H9 (cell line): ENCODE measurements around the gene INPP5B. TPM values are rescaled to one million over a fixed set of nuclear protein-coding genes. Genes with fewer than 3 reads are reported as not detected.
A peak's percentile ranks its signal among the peaks of the same experiment; 100 is the strongest.

Experiments
- DNase-seq: peaks from one replicate; pipeline ENCODE4 v3.0.0-alpha.2; 2017
- H2AFZ ChIP-seq: one replicate; pipeline ENCODE4 v1.6.1; 2013; ENCODE audit warnings: mild to moderate bottlenecking, low read length, control low read depth, moderate library complexity
- H2AK5ac ChIP-seq: 2 replicates; pipeline ENCODE4 v1.6.1; 2013; ENCODE audit warnings: low read length, control low read depth, mixed read lengths; ENCODE audit not compliant: insufficient read length
- H2BK120ac ChIP-seq: one replicate; pipeline ENCODE4 v1.6.1; 2013; ENCODE audit warnings: low read depth, mild to moderate bottlenecking, low read length, control low read depth, inconsistent platforms; ENCODE audit not compliant: poor library complexity, severe bottlenecking
- H2BK12ac ChIP-seq: 2 replicates; pipeline ENCODE4 v1.6.1; 2013; ENCODE audit warnings: low read length, control low read depth, mixed read lengths, low read depth; ENCODE audit not compliant: insufficient read length
- H2BK15ac ChIP-seq: 2 replicates; pipeline ENCODE4 v1.6.1; 2013; ENCODE audit warnings: low read depth, low read length, control low read depth
- H2BK20ac ChIP-seq: one replicate; pipeline ENCODE4 v1.6.1; 2013; ENCODE audit warnings: low read depth, mild to moderate bottlenecking, low read length, control low read depth, inconsistent platforms; ENCODE audit not compliant: poor library complexity, severe bottlenecking
- H2BK5ac ChIP-seq: 2 replicates; pipeline ENCODE4 v1.6.1; 2013; ENCODE audit warnings: low read length, control low read depth, mixed read lengths; ENCODE audit not compliant: insufficient read length
- H3K14ac ChIP-seq: 2 replicates; pipeline ENCODE4 v1.6.1; 2013; ENCODE audit warnings: low read length, control low read depth; ENCODE audit not compliant: insufficient read depth
- H3K18ac ChIP-seq: 2 replicates; pipeline ENCODE4 v1.6.1; 2013; ENCODE audit warnings: low read depth, mild to moderate bottlenecking, mixed read lengths, low read length, control low read depth; ENCODE audit not compliant: insufficient read length
- H3K23ac ChIP-seq: 2 replicates; pipeline ENCODE4 v1.6.1; 2013; ENCODE audit warnings: low read length, control low read depth, mixed read lengths, low read depth; ENCODE audit not compliant: insufficient read length
- H3K23me2 ChIP-seq: 2 replicates; pipeline ENCODE4 v1.6.1; 2013; ENCODE audit warnings: low read depth, mild to moderate bottlenecking, mixed read lengths, low read length, control low read depth; ENCODE audit not compliant: insufficient read length, poor library complexity, severe bottlenecking
- H3K27ac ChIP-seq: 2 replicates; pipeline ENCODE4 v1.5.1; 2013; ENCODE audit warnings: low read length, control low read depth, mixed read lengths, low read depth; ENCODE audit not compliant: insufficient read length
- H3K27me3 ChIP-seq: 2 replicates; pipeline ENCODE4 v1.6.1; 2013; ENCODE audit warnings: low read length, control low read depth, inconsistent platforms; ENCODE audit not compliant: insufficient read depth
- H3K4ac ChIP-seq: 2 replicates; pipeline ENCODE4 v1.6.1; 2013; ENCODE audit warnings: low read depth, mild to moderate bottlenecking, control low read depth, inconsistent platforms, low read length, moderate library complexity
- H3K4me1 ChIP-seq: 2 replicates; pipeline ENCODE4 v1.6.1; 2013; ENCODE audit warnings: low read length, control low read depth, inconsistent platforms; ENCODE audit not compliant: insufficient read depth
- H3K4me2 ChIP-seq: 2 replicates; pipeline ENCODE4 v1.6.1; 2013; ENCODE audit warnings: low read length, control low read depth, mixed read lengths; ENCODE audit not compliant: insufficient read length, insufficient read depth
- H3K56ac ChIP-seq: 2 replicates; pipeline ENCODE4 v1.6.1; 2013; ENCODE audit warnings: low read depth, mild to moderate bottlenecking, mixed read lengths, low read length, control low read depth; ENCODE audit not compliant: insufficient read length
- H3K79me1 ChIP-seq: 2 replicates; pipeline ENCODE4 v1.6.1; 2013; ENCODE audit warnings: low read depth, mild to moderate bottlenecking, moderate library complexity, low read length, control low read depth, inconsistent platforms; ENCODE audit not compliant: insufficient read depth, poor library complexity, severe bottlenecking
- H3K79me2 ChIP-seq: 2 replicates; pipeline ENCODE4 v1.6.1; 2013; ENCODE audit warnings: low read length, control low read depth, inconsistent platforms; ENCODE audit not compliant: insufficient read depth
- H3K9ac ChIP-seq: 2 replicates; pipeline ENCODE4 v1.6.1; 2013; ENCODE audit warnings: low read length, control low read depth, mixed read lengths; ENCODE audit not compliant: insufficient read length; ENCODE audit errors: extremely low read depth
- H3K9me3 ChIP-seq: one replicate; pipeline ENCODE4 v1.6.1; 2013; ENCODE audit warnings: low read depth, low read length, inconsistent platforms; ENCODE audit not compliant: control insufficient read depth
- H3T11ph ChIP-seq: one replicate; pipeline ENCODE4 v1.6.1; 2013; ENCODE audit warnings: mild to moderate bottlenecking, low read length, control low read depth, inconsistent platforms
- H4K20me1 ChIP-seq: one replicate; pipeline ENCODE4 v1.6.1; 2013; ENCODE audit not compliant: control insufficient read depth, insufficient read length, insufficient read depth
- H4K5ac ChIP-seq: 2 replicates; pipeline ENCODE4 v1.6.1; 2013; ENCODE audit warnings: low read depth, mild to moderate bottlenecking, mixed read lengths, low read length, control low read depth; ENCODE audit not compliant: insufficient read length
- H4K8ac ChIP-seq: replicated peaks from 2 replicates; pipeline ENCODE4 v1.6.1; 2013; ENCODE audit warnings: low read length, control low read depth, mixed read lengths, low read depth; ENCODE audit not compliant: insufficient read length
- H4K91ac ChIP-seq: 2 replicates; pipeline ENCODE4 v1.6.1; 2013; ENCODE audit warnings: low read depth, mild to moderate bottlenecking, moderate library complexity, mixed read lengths, low read length, control low read depth; ENCODE audit not compliant: insufficient read length
- H3K27ac Mint-ChIP-seq, 3 experiments: 2 replicates in 2 of 3; 3 replicates in 1 of 3; pipeline ENCODE4 v1.8.0; 2020 to 2021; ENCODE audit warnings: mixed read lengths in 3 of 3, mild to moderate bottlenecking in 1 of 3, moderate library complexity in 1 of 3
- H3K27me3 Mint-ChIP-seq: 2 replicates; pipeline ENCODE4 v1.8.0; 2021; ENCODE audit warnings: low read depth, mild to moderate bottlenecking, moderate library complexity, mixed read lengths
- H3K36me3 Mint-ChIP-seq, 3 experiments: 2 replicates in 2 of 3; 3 replicates in 1 of 3; pipeline ENCODE4 v1.8.0; 2020 to 2021; ENCODE audit warnings: low read depth in 3 of 3, mixed read lengths in 3 of 3; ENCODE audit not compliant: insufficient read depth in 1 of 3
- H3K4me1 Mint-ChIP-seq, 2 experiments: 2 replicates each; pipeline ENCODE4 v1.8.0; 2020; ENCODE audit warnings: mixed read lengths in 2 of 2
- H3K4me3 Mint-ChIP-seq, 2 experiments: 2 replicates in 1 of 2; 3 replicates in 1 of 2; pipeline ENCODE4 v1.8.0; 2020 to 2021; ENCODE audit warnings: mild to moderate bottlenecking in 2 of 2, mixed read lengths in 2 of 2, moderate library complexity in 1 of 2
- H3K9me3 Mint-ChIP-seq, 2 experiments: 2 replicates in 1 of 2; 3 replicates in 1 of 2; pipeline ENCODE4 v1.8.0; 2020; ENCODE audit warnings: mild to moderate bottlenecking in 2 of 2, mixed read lengths in 2 of 2, moderate library complexity in 1 of 2
- WGBS: extraction: QIAGEN DNeasy Blood & Tissue Kit; methylation state at CpG from one replicate; pipeline ENCODE4 v1.1.7; 2013; ENCODE audit warnings: missing lambda C conversion rate, low lambda C conversion rate, mixed read lengths; ENCODE audit not compliant: insufficient read length; ENCODE audit errors: extremely low coverage; 5-methylcytosine and 5-hydroxymethylcytosine counted together
- total RNA-seq: library from RNA; stranded (reverse); gene quantifications from 2 replicates; pipeline ENCODE4 v1.2.1, GENCODE V29; 2021
- TF ChIP-seq, protein P1 (sequence below): fragments of 200-600 bp; sonication (generic); conservative IDR thresholded peaks from 3 replicates; pipeline ENCODE4 v1.8.0; 2021; ENCODE audit warnings: antibody characterized with exemption, mild to moderate bottlenecking

Gene INPP5B
- total RNA-seq, 1 experiment from 2014 or later, result 28.2 TPM

DNA sequence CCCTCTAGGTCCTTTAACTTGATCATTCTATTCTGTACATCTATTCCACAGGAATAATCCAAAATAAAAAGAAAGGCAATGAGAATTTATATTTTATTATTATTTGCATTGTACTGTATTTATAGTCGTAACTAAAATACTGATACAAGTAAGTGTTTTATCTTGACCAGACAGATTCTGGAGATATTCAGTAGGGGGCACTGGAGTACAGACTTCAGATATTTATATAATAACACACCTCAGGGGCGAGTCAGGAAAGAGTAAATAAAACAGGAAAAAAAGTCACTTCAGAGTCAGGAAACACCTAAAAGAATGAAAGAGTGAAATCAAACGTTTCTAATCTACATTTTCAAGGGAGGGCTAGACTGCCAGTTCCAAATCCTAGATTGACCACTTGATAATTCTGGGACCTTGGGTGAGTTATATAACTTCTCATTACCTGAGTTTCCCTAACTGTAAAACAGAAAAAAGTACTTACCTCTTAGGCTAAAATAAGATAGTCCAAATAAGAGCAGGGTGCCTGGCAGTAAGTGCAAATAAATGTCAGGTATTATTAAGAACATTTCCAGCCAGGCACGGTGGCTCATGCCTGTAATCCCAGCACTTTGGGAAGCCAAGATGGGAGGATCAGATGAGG is 56.4 kb downstream of the INPP5B start:
- Histone ChIP-seq H4K20me1 (no peaks in the 10 kb centered on the region), H3T11ph (no peak overlapping the region), H3K27ac (no peak overlapping the region), H3K23ac (no peak overlapping the region), H4K5ac (no peak overlapping the region), H3K18ac (no peak overlapping the region), H3K56ac (no peak overlapping the region), H4K8ac (no peak overlapping the region), H3K14ac (no peak overlapping the region), H2BK20ac (no peak overlapping the region), H3K4ac (no peak overlapping the region), H3K27me3 (no peaks in the 10 kb centered on the region), H3K9me3 (no peaks in the 10 kb centered on the region), H4K91ac (no peak overlapping the region), H2BK12ac (no peak overlapping the region), H2BK120ac (no peak overlapping the region), H2BK5ac (no peak overlapping the region), H2AFZ (no peak overlapping the region), H3K79me1 (no peaks in the 10 kb centered on the region), H2BK15ac (no peak overlapping the region), H3K4me1 (no peaks in the 10 kb centered on the region), H2AK5ac (no peak overlapping the region), H3K23me2 (no peaks in the 10 kb centered on the region), H3K4me2 (no peak overlapping the region), H3K79me2 (no peaks in the 10 kb centered on the region), H3K9ac (no peak overlapping the region)
- H3K4me1 Mint-ChIP-seq, result no peaks in the 10 kb centered on the region
- peaks cover 4 to 38% (median 38%) of the 10 kb centered on the region in 3 experiments; a peak in 6 of 7 replicates for H3K36me3 Mint-ChIP-seq
- WGBS, result no CpG with 5 or more reads among the region's 4 CpGs
- TF ChIP-seq, protein P1, sequence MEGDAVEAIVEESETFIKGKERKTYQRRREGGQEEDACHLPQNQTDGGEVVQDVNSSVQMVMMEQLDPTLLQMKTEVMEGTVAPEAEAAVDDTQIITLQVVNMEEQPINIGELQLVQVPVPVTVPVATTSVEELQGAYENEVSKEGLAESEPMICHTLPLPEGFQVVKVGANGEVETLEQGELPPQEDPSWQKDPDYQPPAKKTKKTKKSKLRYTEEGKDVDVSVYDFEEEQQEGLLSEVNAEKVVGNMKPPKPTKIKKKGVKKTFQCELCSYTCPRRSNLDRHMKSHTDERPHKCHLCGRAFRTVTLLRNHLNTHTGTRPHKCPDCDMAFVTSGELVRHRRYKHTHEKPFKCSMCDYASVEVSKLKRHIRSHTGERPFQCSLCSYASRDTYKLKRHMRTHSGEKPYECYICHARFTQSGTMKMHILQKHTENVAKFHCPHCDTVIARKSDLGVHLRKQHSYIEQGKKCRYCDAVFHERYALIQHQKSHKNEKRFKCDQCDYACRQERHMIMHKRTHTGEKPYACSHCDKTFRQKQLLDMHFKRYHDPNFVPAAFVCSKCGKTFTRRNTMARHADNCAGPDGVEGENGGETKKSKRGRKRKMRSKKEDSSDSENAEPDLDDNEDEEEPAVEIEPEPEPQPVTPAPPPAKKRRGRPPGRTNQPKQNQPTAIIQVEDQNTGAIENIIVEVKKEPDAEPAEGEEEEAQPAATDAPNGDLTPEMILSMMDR, result peak; percentile 69
- H3K9me3 Mint-ChIP-seq, result no peaks in the 10 kb centered on the region; a peak in 1 of 5 replicates
- H3K27me3 Mint-ChIP-seq, result no peaks in the 10 kb centered on the region
- DNase-seq, result no peak
- no peak overlapping the region for H3K27ac Mint-ChIP-seq
- no peak overlapping the region for H3K4me3 Mint-ChIP-seq
